ENCODE measurements around the gene CAST. TPM values are rescaled to one million over a fixed set of nuclear protein-coding genes. Genes with fewer than 3 reads are reported as not detected.
"Not testable (repeated sequence)": the region's sequence is repeated elsewhere in the genome, so short reads cannot be mapped to it uniquely, and the experiment has no call there.

Gene CAST
- total and polyA plus RNA-seq, 10 donors, result 30.0 to 233 (median 185) TPM

- Histone ChIP-seq H3K4me3 (no peak overlapping the region), H3K27ac (no peak overlapping the region), H3K27me3 (replicated peaks in 1 of 7) (no peaks in the 10 kb centered on the region), H3K36me3 (peaks cover 17 to 100% (median 88%) of the 10 kb centered on the region in 6 donors), H3K4me1 (peaks cover 0 to 20% (median 0%) of the 10 kb centered on the region in 6 donors), H3K9me3 (no peaks in the 10 kb centered on the region)
- no peak for TF ChIP-seq CTCF (IDR thresholded peaks at IDR 0.05 in 8 of 11, conservative IDR thresholded peaks at IDR 0.05 in 3 of 11)
- no peak for TF ChIP-seq POLR2A (IDR thresholded peaks at IDR 0.05)
- no peak for TF ChIP-seq POLR2AphosphoS5 (IDR thresholded peaks at IDR 0.05)
- WGBS, 5 donors, result 85 to 96% (median 90%) methylated on average over 3 of the region's 3 CpGs
- DNase-seq, result no peak
- intact Hi-C loops (cut with DNase I; ENCODE audit: low total_unique reads), result no loop called here
Observed at GRCh38 chr5:96794757-96795156, 132.6 kb downstream of the CAST start.

GRCh38 chr5:96795626-96796025, 133.4 kb downstream of the CAST start:
- Histone ChIP-seq H3K4me1 (peaks cover 0 to 25% (median 0%) of the 10 kb centered on the region in 6 donors), H3K9me3 (no peaks in the 10 kb centered on the region), H3K36me3 (peaks cover 17 to 100% (median 87%) of the 10 kb centered on the region in 6 donors), H3K27ac (no peak overlapping the region), H3K4me3 (no peak overlapping the region), H3K27me3 (replicated peaks in 1 of 7) (no peaks in the 10 kb centered on the region)
- intact Hi-C loops (cut with DNase I; ENCODE audit: low total_unique reads), result no loop called here
- TF ChIP-seq POLR2A (IDR thresholded peaks at IDR 0.05) (no peak), CTCF (IDR thresholded peaks at IDR 0.05 in 8 of 11, conservative IDR thresholded peaks at IDR 0.05 in 3 of 11) (no peak), POLR2AphosphoS5 (IDR thresholded peaks at IDR 0.05) (no peak)
- WGBS, 5 donors, result 94 to 96% (median 96%) methylated on average over 2 of the region's 2 CpGs
- DNase-seq, result no peak

GRCh38 chr5:96796434-96796833, 134.3 kb downstream of the CAST start:
- whole genome bisulfite sequencing, 5 donors, result 84 to 96% (median 93%) methylated on average over 2 of the region's 2 CpGs
- TF ChIP-seq POLR2AphosphoS5 (IDR thresholded peaks at IDR 0.05) (no peak), CTCF (IDR thresholded peaks at IDR 0.05 in 8 of 11, conservative IDR thresholded peaks at IDR 0.05 in 3 of 11) (no peak), POLR2A (IDR thresholded peaks at IDR 0.05) (no peak)
- H3K36me3 ChIP-seq, result peaks cover 17 to 100% (median 85%) of the 10 kb centered on the region in 6 donors
- no peaks in the 10 kb centered on the region for H3K9me3 ChIP-seq
- intact Hi-C loops (cut with DNase I; ENCODE audit: low total_unique reads), result no loop called here
- no peak for DNase-seq
- H3K27ac ChIP-seq, result no peak overlapping the region
- H3K4me3 ChIP-seq, result no peak overlapping the region
- H3K27me3 ChIP-seq (replicated peaks in 1 of 7), result no peaks in the 10 kb centered on the region
- H3K4me1 ChIP-seq, result peaks cover 0 to 32% (median 0%) of the 10 kb centered on the region in 6 donors

GRCh38 chr5:96801718-96802117, 139.5 kb downstream of the CAST start:
- Histone ChIP-seq H3K4me1 (peaks cover 17 to 64% (median 47%) of the 10 kb centered on the region in 6 donors), H3K36me3 (peaks cover 11 to 67% (median 47%) of the 10 kb centered on the region in 6 donors)
- H3K4me3 ChIP-seq; H3K27me3 ChIP-seq (replicated peaks in 1 of 7); H3K27ac ChIP-seq; DNase-seq; intact Hi-C loops (cut with DNase I; ENCODE audit: low total_unique reads); H3K9me3 ChIP-seq: not testable (repeated sequence)
- 75 to 97% (median 91%) methylated on average over 9 to 11 of the region's 11 CpGs for WGBS, 5 donors

Data from spleen (tissue), 11 donors.